GM12872 (cell line): ENCODE results near the gene INTS13.

Source experiments
- TF ChIP-seq, protein P1 (sequence below): IDR thresholded peaks from 3 replicates; pipeline ENCODE4 v1.5.1; 2011; ENCODE audit warnings: low read depth, mild to moderate bottlenecking, low read length, moderate library complexity; ENCODE audit not compliant: insufficient read depth

The INTS13 gene

GRCh38 chr12:26868447-26869103 lies 69.2 kb downstream of the INTS13 start:
- TF ChIP-seq, protein P1, sequence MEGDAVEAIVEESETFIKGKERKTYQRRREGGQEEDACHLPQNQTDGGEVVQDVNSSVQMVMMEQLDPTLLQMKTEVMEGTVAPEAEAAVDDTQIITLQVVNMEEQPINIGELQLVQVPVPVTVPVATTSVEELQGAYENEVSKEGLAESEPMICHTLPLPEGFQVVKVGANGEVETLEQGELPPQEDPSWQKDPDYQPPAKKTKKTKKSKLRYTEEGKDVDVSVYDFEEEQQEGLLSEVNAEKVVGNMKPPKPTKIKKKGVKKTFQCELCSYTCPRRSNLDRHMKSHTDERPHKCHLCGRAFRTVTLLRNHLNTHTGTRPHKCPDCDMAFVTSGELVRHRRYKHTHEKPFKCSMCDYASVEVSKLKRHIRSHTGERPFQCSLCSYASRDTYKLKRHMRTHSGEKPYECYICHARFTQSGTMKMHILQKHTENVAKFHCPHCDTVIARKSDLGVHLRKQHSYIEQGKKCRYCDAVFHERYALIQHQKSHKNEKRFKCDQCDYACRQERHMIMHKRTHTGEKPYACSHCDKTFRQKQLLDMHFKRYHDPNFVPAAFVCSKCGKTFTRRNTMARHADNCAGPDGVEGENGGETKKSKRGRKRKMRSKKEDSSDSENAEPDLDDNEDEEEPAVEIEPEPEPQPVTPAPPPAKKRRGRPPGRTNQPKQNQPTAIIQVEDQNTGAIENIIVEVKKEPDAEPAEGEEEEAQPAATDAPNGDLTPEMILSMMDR, result no peak

DNA sequence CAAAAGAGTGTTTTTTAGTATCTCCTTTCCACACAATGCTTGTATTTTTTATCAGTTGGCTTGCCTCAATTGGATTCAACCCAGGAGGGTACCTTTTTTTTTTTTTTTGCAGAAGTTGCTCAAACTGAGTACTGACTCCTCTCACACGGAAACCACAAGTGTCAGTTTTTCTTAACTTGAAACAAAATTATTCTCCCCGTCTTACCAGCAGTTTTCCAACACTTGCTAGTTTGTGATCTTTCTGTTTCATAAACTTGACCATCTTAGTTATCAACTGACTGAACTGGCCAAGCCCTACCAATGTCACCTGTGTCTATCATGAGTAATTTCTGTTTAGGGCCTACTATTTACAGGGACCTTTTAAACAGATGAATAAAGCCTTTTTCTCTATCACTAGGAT lies 70.7 kb downstream of the INTS13 start:
- TF ChIP-seq, protein P1, result no peak

DNA sequence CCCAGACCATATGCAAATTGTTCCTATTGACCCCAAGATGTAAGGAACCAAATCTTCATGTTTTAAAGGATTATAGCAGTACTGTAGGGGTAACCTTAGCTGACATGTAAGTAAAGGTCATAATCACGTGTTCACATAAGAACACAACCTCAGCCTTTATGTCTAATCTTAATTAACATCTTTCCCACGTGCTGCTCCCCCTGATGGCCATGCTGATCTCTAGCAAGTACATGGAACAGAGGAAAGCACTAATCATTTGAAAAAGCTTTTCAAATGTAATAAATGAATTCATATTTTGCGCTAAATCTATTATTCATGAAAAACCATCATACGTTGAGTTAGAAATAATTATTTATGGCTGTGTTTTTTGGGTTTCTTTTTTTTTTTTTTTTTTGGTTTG lies 74.3 kb downstream of the INTS13 start:
- TF ChIP-seq, protein P1, result peak; percentile 44; the same call in 2 of the 3 replicates

- TF ChIP-seq, protein P1, result no peak
Measured at GRCh38 chr12:26861690-26862089, 76.1 kb downstream of the INTS13 start.

- TF ChIP-seq, protein P1, result no peak
Measured at GRCh38 chr12:26857465-26858176, 80.2 kb downstream of the INTS13 start.

DNA sequence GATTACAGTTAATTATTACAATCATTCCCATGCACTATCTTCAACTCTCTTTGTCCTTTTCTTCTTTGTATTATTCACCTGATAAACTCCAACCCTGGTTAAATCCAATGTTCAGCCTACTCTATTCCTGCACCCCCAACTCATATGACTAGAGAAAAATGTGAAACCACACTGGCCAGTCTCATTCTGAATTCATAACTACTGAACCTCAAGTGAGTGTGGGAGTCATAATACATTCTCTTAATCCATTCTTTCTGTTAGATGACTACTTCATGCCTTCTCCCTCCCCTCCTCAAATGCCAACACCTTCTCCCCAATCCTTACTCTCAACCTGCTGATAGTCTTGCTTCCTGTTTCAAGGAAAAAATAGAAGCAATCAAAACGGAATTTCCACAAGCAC lies 82.4 kb downstream of the INTS13 start:
- TF ChIP-seq, protein P1, result no peak
